ENCODE results near the gene NLRP3. TPM values are rescaled to one million over a fixed set of nuclear protein-coding genes. Genes with fewer than 3 reads are reported as not detected.
"Not testable (repeated sequence)": the region's sequence is repeated elsewhere in the genome, so short reads cannot be mapped to it uniquely, and the experiment has no call there.

Gene NLRP3
- total RNA-seq (1 to 10 TPM; 4.6 to 6.7 TPM), polyA plus RNA-seq (10 to 100 TPM in 1 of 2 donors, 1 to 10 TPM in 1; 1.3 to 27.9 TPM)
- long read RNA-seq, donor 1 = 0 reads
- long read RNA-seq, donor 2 = 0 reads
- long read RNA-seq, donor 3 = 0 reads
- long read RNA-seq, donor 4 = 0 reads
- long read RNA-seq, donor 5, partial matches to known transcripts = 0 of 1 reads
- long read RNA-seq, donor 5, other reads (novel, unspliced or antisense) = 0 of 1 reads

DNA sequence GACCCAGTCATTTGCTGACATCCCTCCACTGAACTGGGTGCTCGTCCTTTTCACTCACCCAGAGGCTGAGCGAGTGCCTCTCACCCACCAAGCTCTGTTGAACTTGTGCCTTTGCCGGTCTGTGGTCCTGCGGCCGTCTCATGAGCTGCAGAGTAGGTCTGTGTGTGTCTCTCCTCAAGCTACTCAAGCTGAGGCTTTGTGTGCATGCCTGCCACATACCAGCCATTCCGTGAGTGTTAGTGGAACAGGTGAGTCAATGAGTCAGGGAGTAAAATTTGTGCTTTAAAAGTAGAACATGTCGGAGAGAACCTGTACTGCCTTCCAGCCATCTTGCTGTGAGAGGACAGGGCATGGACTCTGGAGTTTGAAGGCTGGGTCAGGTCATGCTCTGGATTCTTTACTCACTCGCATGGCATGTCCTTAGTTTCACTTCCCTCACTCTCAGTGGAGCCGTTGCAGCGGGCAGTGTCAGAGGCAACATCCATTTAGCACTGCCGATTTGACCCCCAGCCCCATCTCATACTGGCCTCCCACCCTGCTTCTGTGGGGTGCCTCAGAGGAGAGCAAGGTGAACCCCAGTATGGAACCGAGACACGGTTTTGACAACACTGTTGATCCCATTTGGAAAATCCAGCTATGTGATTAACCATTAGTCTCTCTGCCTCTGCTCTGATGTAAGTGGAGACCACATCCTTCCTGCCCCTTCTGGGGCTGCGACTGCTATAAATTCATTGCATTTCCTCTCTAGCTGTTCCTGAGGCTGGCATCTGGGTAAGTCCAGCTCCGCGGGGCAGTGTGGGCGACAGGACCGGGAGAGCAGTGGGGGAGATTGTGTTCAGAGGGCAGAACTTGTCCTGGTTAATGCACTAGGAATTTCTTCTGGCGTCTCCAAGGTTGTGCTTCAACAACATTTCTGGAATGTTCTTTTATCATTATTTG is at the start of gene NLRP3:
TSS of gene NLRP3 (plus strand) at position 751 of the 939 bp plus-strand sequence. CDS start 2,628 bp downstream, outside the sequence.
- Histone ChIP-seq H3K9ac (ENCODE audit: insufficient read depth in 1 of 2, low read length in 2 of 2) (no peak within 1 kb of the TSS), H3K4me3 (no peak within 1 kb of the TSS), H3K27me3 (ENCODE audit: control insufficient read depth in 3 of 3, insufficient read depth in 3 of 3, low read length in 2 of 3) (no peaks in the 10 kb centered on the region), H3K36me3 (ENCODE audit: control insufficient read depth in 4 of 4, insufficient read depth in 4 of 4, low read length in 4 of 4) (no peaks in the 10 kb centered on the region), H3K9me3 (ENCODE audit: control insufficient read depth in 4 of 4, insufficient read depth in 3 of 4, low read length in 3 of 4) (no peaks in the 10 kb centered on the region), H3K27ac (ENCODE audit: low read depth in 1 of 2, low read length in 1 of 2) (peak within 1 kb of the TSS in 1 of 2 donors; percentile 60), H3K4me1 (ENCODE audit: control insufficient read depth in 5 of 5, insufficient read depth in 5 of 5, low read length in 5 of 5) (no peaks in the 10 kb centered on the region)
- TF ChIP-seq, protein P1, sequence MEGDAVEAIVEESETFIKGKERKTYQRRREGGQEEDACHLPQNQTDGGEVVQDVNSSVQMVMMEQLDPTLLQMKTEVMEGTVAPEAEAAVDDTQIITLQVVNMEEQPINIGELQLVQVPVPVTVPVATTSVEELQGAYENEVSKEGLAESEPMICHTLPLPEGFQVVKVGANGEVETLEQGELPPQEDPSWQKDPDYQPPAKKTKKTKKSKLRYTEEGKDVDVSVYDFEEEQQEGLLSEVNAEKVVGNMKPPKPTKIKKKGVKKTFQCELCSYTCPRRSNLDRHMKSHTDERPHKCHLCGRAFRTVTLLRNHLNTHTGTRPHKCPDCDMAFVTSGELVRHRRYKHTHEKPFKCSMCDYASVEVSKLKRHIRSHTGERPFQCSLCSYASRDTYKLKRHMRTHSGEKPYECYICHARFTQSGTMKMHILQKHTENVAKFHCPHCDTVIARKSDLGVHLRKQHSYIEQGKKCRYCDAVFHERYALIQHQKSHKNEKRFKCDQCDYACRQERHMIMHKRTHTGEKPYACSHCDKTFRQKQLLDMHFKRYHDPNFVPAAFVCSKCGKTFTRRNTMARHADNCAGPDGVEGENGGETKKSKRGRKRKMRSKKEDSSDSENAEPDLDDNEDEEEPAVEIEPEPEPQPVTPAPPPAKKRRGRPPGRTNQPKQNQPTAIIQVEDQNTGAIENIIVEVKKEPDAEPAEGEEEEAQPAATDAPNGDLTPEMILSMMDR (IDR thresholded peaks at IDR 0.05; ENCODE audit: control extremely low read depth, extremely low read depth) = no peak
- peak; percentile 11 to 21 (median 15) for DNase-seq
- peak; percentile 44 for ATAC-seq (ENCODE audit: insufficient read depth, low FRiP score)
- 31 to 44% methylated on average over 19 of the region's 19 CpGs for WGBS, 2 donors

DNA sequence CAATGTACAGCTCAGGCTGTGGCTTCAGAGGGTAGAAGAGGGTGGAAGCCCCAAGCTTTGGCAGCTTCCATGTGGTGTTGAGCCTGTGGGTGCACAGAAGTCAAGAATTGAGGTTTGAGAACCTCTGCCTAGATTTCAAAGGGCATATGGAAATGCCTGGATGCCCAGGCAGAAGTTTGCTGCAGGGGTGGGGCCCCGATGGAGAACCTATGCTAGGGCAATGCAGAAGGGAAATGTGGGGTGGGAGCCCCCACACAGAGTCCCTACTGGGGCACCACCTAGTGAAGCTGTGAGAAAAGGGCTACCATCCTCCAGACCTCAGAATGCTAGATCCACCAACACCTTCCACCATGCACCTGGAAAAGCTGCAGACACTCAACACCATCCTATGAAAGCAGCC is 49.6 kb upstream of the NLRP3 start:
- not testable (repeated sequence) for ATAC-seq (ENCODE audit: insufficient read depth, low FRiP score); H3K4me1 ChIP-seq (ENCODE audit: control insufficient read depth in 5 of 5, insufficient read depth in 5 of 5, low read length in 5 of 5); H3K36me3 ChIP-seq (ENCODE audit: control insufficient read depth in 4 of 4, insufficient read depth in 4 of 4, low read length in 4 of 4); DNase-seq; H3K4me3 ChIP-seq; H3K9me3 ChIP-seq (ENCODE audit: control insufficient read depth in 4 of 4, insufficient read depth in 3 of 4, low read length in 3 of 4); H3K27me3 ChIP-seq (ENCODE audit: control insufficient read depth in 3 of 3, insufficient read depth in 3 of 3, low read length in 2 of 3); H3K27ac ChIP-seq (ENCODE audit: low read depth in 1 of 2, low read length in 1 of 2); H3K9ac ChIP-seq (ENCODE audit: insufficient read depth in 1 of 2, low read length in 2 of 2)
- WGBS, 2 donors = 90 to 100% methylated on average over 1 of the region's 1 CpG

DNA sequence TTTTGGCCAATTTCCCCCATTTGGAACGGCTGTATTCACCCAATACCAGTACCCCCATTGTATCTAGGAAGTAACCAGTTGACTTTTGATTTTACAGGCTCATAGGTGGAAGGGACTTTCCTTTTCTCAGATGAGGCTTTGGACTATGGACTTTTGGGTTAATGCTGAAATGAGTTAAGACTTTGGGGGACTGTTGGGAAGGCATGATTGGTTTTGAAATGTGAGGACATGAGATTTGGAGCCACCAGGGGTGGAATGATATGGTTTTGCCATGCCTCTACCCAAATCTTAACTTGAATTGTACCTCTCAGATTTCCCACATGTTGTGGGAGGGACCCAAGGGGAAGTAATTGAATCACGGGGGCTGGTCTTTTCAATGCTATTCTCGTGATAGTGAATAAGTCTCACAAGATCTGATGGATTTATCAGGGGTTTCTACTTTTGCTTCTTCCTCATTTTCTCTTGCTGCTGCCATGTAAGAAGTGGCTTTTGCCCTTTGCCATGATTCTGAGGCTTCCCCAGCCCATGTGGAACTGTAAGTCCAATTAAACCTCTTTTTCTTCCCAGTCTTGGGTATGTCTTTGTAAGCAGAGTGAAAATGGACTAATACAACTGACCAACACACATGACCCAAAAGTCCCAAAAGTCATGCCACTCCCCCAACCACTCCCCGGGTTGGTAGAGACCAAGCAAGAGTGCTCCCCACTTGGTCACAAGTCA is 48.9 kb upstream of the NLRP3 start:
- Histone ChIP-seq H3K9me3 (ENCODE audit: control insufficient read depth in 4 of 4, insufficient read depth in 3 of 4, low read length in 3 of 4) (peaks cover 0 to 2% (median 0%) of the 10 kb centered on the region in 4 donors), H3K4me3 (no peak overlapping the region), H3K4me1 (ENCODE audit: control insufficient read depth in 5 of 5, insufficient read depth in 5 of 5, low read length in 5 of 5) (no peaks in the 10 kb centered on the region), H3K36me3 (ENCODE audit: control insufficient read depth in 4 of 4, insufficient read depth in 4 of 4, low read length in 4 of 4) (no peaks in the 10 kb centered on the region), H3K27me3 (ENCODE audit: control insufficient read depth in 3 of 3, insufficient read depth in 3 of 3, low read length in 2 of 3) (no peaks in the 10 kb centered on the region), H3K9ac (ENCODE audit: insufficient read depth in 1 of 2, low read length in 2 of 2) (no peak overlapping the region), H3K27ac (ENCODE audit: low read depth in 1 of 2, low read length in 1 of 2) (no peak overlapping the region)
- 70 to 88% methylated on average over 4 of the region's 4 CpGs for WGBS, 2 donors
- TF ChIP-seq, protein P1 (IDR thresholded peaks at IDR 0.05; ENCODE audit: control extremely low read depth, extremely low read depth) = no peak
- ATAC-seq (ENCODE audit: insufficient read depth, low FRiP score) = no peak
- no peak for DNase-seq
